ENCODE data around the gene IFNA5. TPM values are rescaled to one million over a fixed set of nuclear protein-coding genes. Genes with fewer than 3 reads are reported as not detected.

IFNA5 gene
- total RNA-seq, 1 donor from 2014 or later = not detected

DNA sequence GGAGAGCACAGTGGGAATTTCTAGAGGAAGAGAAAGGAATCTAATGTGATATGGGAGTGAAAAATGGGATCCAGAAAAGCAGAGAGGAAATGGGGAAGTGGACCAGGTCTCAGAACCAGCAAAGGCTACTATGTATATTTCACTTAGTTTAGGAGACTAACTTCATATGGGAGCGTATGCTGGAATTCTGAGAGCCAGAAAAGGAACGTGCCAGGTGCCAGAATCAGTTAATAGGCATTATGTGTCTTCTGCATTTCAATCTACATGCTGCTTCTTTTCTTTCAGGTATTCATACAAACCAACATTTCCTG is 36.8 kb downstream of the IFNA5 start:
- H3K4me1 Mint-ChIP-seq (ENCODE audit: low read depth) = no peaks in the 10 kb centered on the region
- TF ChIP-seq, protein P1, sequence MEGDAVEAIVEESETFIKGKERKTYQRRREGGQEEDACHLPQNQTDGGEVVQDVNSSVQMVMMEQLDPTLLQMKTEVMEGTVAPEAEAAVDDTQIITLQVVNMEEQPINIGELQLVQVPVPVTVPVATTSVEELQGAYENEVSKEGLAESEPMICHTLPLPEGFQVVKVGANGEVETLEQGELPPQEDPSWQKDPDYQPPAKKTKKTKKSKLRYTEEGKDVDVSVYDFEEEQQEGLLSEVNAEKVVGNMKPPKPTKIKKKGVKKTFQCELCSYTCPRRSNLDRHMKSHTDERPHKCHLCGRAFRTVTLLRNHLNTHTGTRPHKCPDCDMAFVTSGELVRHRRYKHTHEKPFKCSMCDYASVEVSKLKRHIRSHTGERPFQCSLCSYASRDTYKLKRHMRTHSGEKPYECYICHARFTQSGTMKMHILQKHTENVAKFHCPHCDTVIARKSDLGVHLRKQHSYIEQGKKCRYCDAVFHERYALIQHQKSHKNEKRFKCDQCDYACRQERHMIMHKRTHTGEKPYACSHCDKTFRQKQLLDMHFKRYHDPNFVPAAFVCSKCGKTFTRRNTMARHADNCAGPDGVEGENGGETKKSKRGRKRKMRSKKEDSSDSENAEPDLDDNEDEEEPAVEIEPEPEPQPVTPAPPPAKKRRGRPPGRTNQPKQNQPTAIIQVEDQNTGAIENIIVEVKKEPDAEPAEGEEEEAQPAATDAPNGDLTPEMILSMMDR (IDR thresholded peaks at IDR 0.05; ENCODE audit: unreplicated experiment) = no peak
- peaks cover 8% of the 10 kb centered on the region for H3K9me3 Mint-ChIP-seq (ENCODE audit: low read depth)
- H3K27ac Mint-ChIP-seq = no peak overlapping the region
- no peak for DNase-seq (ENCODE audit: low spot score, unreplicated experiment)
- H3K36me3 Mint-ChIP-seq (ENCODE audit: insufficient read depth) = no peaks in the 10 kb centered on the region
- no peak overlapping the region for H3K4me3 Mint-ChIP-seq (ENCODE audit: low read depth)
- H3K27me3 Mint-ChIP-seq = peaks cover 70% of the 10 kb centered on the region

DNA sequence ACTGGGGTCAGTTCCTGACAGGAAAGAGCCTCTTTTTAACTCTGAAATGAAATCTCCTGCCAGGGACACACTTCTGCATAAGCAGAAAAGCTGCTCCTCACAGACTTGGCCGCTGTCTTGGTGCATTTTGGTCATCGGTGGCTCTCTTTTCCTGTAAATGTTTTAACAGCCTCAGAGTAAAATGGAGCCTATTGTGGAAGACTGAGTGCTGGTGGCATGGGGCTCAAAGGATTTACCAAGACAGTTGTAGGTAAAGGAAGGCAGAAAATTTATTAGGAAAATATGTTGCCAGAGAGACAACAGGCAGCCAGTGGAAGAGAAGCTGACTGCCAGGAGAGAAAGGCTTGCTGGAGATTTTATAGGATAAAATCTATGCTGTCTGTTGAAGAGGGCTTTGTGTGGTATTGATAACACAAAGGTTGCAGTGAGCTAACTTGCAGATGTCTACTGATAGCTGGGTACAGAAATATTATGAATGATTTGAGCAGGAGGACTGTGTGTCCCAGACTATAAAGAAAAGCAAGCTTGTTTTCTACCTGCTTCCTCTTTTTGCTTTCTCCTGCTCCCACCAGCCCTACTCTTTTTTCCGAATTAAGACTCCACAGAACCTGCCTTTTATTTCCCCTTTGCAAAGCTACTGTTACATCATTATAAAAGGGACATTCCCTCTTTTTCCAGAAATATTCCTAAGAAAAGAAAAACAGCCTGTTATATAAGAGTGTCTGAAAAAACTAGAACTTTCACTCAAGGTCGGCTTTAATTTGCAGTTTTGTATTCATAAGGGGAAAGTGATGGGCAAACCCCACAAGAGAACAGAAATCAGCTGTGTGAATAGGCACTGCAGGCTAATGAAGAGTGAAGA is 37.4 kb downstream of the IFNA5 start:
- TF ChIP-seq, protein P1 (IDR thresholded peaks at IDR 0.05; ENCODE audit: unreplicated experiment) = no peak
- H3K4me1 Mint-ChIP-seq (ENCODE audit: low read depth) = no peaks in the 10 kb centered on the region
- no peak overlapping the region for H3K4me3 Mint-ChIP-seq (ENCODE audit: low read depth)
- peaks cover 8% of the 10 kb centered on the region for H3K9me3 Mint-ChIP-seq (ENCODE audit: low read depth)
- no peak overlapping the region for H3K27ac Mint-ChIP-seq
- no peak for DNase-seq (ENCODE audit: low spot score, unreplicated experiment)
- no peaks in the 10 kb centered on the region for H3K36me3 Mint-ChIP-seq (ENCODE audit: insufficient read depth)
- peaks cover 72% of the 10 kb centered on the region for H3K27me3 Mint-ChIP-seq

DNA sequence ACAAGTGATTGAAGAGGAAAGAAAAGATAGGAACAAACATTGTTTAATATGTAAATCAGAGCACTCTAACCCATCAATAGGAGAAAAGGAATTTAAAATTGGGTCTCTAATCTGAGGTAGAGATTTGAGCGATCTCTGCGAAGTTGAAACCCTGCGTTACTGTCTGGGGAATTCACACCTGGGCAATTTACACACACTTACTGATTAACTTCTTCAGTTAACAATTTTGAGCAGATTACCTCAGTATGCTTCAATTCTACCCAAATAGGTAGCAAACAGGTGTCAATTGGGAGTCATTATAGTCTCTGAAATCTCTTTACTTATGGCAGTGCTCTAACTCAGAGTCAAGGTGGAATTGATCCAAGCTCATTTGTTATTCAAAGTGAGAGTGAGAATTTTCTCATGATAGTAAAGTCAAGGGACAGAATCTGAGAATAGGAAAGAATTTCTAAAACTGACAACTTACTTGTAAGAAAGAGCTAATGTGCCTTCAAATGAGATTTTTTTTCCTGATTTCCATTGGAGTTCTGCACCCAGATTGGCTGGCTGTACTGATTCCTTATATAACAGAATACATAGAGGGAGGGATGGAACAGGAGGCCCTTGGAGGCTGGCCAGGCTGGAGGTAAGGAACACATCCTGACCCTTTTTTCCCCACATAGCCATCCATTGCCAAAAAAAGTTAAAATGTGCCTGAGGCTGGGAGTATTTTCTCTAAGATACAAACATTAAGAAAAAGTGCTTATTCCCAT is 38.2 kb downstream of the IFNA5 start:
- Mint-ChIP-seq H3K4me1 (ENCODE audit: low read depth) (no peaks in the 10 kb centered on the region), H3K27me3 (peaks cover 80% of the 10 kb centered on the region), H3K27ac (no peak overlapping the region), H3K4me3 (ENCODE audit: low read depth) (no peak overlapping the region), H3K9me3 (ENCODE audit: low read depth) (peaks cover 8% of the 10 kb centered on the region), H3K36me3 (ENCODE audit: insufficient read depth) (no peaks in the 10 kb centered on the region)
- TF ChIP-seq, protein P1 (IDR thresholded peaks at IDR 0.05; ENCODE audit: unreplicated experiment) = no peak
- DNase-seq (ENCODE audit: low spot score, unreplicated experiment) = no peak

DNA sequence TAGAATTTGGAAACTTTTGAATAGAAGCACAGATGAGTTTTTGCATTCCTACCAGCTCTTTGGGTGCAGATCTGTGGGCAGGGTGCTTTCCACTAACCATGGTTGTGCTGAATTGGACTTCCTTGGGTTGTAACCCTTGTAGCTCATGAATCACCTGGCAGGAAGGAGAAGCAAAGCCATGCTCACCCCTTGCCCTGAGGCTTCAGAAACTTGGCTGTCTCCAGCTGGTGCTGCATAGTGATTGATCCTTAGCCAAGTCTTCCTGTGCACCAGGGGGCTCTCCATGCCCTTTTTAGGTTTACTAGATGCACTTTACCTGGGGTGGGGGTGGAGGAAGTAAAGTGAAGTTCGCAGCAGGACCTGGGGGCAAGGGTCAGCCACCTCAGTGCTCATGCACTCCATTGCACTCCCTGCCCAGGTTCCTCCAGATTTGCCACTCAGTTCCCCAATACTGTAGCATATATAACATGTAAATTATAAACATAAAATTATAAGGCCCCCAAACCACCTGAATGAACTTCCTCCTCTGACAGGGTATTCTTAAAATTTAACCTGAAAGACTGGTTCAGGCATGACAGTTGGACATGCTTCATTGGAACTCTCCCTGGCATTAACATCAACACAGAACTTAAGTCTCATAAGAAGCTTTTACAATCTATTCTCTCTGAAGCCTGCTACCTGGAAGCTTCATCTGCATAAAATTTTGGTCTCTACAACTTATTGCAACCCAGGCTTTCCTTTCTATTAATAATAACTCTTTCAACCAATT is 39.5 kb downstream of the IFNA5 start:
- H3K27me3 Mint-ChIP-seq = peaks cover 81% of the 10 kb centered on the region
- H3K27ac Mint-ChIP-seq = no peak overlapping the region
- TF ChIP-seq, protein P1 (IDR thresholded peaks at IDR 0.05; ENCODE audit: unreplicated experiment) = no peak
- no peaks in the 10 kb centered on the region for H3K36me3 Mint-ChIP-seq (ENCODE audit: insufficient read depth)
- no peak overlapping the region for H3K4me3 Mint-ChIP-seq (ENCODE audit: low read depth)
- no peak for DNase-seq (ENCODE audit: low spot score, unreplicated experiment)
- no peaks in the 10 kb centered on the region for H3K4me1 Mint-ChIP-seq (ENCODE audit: low read depth)
- no peaks in the 10 kb centered on the region for H3K9me3 Mint-ChIP-seq (ENCODE audit: low read depth)

Measured in progenitor cell of endocrine pancreas (in vitro differentiated cells).